GM18505 (cell line): ENCODE data around the gene ADPRHL1.
"Not testable (repeated sequence)": the region's sequence is repeated elsewhere in the genome, so short reads cannot be mapped to it uniquely, and the experiment has no call there.

Experiments
- ATAC-seq: cut with Tn5 transposase; IDR thresholded peaks from one replicate; pipeline ENCODE4 v1.9.1; 2021; ENCODE audit not compliant: unreplicated experiment
- POLR2A ChIP-seq: IDR thresholded peaks from 4 replicates; pipeline ENCODE4 v1.6.1; 2011; ENCODE audit warnings: borderline replicate concordance; ENCODE audit not compliant: insufficient read depth, insufficient read length; ENCODE audit errors: extremely low read depth

The ADPRHL1 gene

DNA sequence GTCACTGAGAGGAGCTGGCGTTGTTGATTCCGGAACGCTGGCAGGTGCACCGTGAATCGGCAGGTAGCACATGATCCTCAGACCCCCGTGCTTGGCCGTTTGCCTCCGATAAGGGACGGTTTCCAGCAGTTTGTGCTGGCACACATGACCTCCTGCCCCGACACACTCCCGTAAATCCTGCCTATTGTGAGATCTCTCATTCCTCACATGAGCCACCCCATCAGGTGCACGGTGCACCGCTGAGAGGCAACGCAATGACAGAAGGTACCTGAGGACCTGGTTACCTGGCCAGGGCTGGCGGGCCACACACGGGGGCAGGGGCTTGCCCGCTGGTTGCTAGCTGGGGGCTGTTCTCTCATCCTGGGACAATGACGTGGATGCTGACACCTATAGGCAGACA, 2.1 kb upstream of the ADPRHL1 start:
- TF ChIP-seq POLR2A: no peak
- ATAC-seq: no peak

DNA sequence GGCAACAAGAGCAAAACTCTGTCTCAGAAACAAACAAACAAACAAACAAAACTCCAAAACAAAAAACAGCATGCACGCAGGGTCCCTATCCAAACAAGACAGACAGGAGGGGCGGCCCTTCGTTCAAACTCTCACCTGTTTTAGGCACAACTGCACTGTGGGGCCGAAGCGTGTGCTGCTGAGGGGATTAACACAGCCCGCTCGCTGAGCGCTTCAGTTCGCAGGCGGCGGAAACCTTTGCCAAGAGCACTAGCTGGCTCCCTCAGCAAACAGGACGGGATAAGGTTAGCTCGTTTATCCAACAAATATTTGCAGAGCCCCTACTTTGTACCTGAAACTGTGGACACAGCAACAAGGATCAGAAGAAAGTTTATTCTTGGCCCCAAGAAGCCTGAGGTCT, 1.6 kb upstream of the ADPRHL1 start:
- ATAC-seq: no peak
- no peak for TF ChIP-seq POLR2A

DNA sequence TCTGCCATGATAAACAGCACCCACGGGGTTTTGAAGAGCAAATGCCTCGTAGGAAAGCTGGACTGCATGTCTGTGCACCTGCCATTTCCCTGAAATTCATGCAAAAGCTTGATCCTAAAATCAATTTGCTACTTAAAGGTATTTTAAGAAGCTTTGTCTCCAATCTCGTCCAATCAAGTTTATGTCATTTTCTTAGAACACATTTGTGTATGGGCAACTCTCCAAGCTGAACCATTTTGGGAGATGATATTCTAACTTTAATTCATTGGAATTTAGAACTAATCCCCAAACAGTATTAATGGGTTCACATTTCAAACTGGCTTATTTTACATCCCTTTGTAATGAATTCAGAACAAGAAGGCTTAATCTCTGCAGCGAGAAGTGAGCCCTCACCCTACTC, 822 bp downstream of the ADPRHL1 start:
- ATAC-seq: no peak
- TF ChIP-seq POLR2A: no peak

DNA sequence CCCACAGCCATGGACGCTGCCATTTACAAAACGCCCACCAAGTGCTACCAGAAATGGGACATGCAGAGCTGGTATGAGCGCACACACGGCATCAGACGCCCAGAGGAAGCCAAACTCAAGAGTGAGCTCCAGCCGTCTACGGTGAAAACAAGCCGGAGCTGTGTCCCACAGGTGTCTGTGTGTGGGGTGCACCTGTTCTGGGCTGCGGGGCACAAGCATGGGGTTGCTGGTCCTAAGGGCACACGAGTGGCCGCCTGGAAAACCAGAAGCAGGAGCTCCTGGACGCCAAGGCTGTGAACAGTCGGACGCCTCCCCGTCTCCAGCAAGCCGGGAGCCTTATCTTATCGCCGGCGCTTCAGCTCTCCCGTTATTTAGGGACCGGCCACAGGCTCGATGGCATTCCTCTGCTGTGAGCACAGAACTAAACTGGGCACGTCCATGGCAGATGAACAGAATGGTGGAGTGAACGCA, 1.3 kb downstream of the ADPRHL1 start:
- no peak for ATAC-seq
- no peak for TF ChIP-seq POLR2A

DNA sequence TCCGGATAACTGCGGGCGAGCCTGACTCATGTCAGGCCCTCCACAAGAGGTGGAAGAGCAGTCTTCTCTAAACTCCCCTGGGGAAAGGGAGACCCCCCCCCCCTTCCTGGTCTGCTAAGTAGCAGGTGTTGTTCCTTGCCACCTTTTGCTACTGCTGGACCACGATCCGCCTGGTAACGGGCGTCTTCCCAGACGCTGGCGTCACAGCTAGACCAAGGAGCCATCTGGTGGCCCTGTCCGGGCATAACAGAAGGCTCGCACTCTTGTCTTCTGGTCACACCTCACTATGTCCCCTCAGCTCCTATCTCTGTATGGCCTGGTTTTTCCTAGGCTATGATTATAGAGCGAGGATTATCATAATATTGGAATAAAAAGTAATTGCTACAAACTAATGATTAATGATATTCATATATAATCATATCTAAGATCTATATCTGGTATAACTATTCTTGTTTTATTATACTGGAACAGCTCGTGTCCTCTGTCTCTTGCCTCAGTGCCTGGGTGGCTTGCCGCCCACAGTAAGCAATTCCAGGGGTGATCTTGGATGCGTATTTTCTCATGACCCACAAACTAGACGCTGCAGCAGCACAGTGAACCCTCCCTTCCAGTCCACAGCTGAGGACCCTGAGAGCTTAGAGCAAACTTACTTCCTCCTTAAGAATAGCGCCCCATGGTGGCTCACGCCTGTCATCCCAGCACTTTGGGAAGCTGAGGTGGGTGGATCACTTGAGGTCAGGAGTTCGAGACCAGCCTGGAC, 2.2 kb downstream of the ADPRHL1 start:
- not testable (repeated sequence) for ATAC-seq

DNA sequence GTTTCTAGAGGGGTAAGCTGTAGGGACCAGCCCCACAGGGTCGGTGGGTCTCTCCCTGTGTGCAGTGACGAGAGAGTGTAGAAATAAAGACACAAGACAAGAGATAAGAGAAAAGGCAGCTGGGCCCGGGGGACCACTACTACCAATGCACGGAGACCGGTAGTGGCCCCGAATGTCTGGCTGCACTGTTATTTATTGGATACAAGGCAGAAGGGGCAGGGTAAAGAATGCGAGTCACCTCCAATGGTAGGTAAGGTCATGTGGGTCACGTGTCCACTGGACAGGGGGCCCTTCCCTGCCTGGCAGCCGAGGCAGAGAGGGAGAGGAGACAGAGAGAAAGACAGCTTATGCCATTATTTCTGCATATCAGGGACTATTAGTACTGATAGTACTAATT, 2.9 kb downstream of the ADPRHL1 start:
- ATAC-seq: not testable (repeated sequence)

DNA sequence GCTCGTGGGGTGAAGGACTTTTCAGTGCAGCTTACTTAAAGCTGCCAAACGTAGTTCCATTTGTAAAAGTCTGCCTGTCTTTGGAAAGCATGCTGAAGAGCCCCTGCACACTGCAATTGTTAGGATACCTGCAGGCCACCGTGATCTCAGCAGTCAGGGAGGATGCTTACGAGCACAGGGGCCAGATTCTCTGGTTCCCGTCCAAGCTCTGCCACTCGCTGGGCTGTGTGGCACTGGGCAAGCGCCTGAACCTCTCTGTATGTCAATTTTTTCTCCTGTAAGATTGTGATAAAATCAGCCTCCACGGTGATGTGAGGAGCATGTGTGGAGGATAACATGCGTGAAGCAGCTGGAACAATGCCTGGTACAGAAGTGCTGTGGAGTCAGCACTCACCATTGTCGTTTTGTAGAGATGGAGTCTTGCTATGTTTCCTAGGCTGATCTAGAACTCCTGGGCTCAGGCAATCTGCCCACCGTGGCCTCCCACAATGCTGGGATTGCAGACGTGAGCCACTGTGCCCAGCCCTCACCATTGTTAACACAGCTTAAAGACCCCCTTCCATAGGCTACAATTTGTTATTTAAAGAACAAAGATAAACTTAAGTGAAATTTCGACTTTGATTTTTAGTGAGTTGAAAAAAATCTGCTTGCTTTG, 3.5 kb downstream of the ADPRHL1 start:
- no peak for ATAC-seq
- no peak for TF ChIP-seq POLR2A

DNA sequence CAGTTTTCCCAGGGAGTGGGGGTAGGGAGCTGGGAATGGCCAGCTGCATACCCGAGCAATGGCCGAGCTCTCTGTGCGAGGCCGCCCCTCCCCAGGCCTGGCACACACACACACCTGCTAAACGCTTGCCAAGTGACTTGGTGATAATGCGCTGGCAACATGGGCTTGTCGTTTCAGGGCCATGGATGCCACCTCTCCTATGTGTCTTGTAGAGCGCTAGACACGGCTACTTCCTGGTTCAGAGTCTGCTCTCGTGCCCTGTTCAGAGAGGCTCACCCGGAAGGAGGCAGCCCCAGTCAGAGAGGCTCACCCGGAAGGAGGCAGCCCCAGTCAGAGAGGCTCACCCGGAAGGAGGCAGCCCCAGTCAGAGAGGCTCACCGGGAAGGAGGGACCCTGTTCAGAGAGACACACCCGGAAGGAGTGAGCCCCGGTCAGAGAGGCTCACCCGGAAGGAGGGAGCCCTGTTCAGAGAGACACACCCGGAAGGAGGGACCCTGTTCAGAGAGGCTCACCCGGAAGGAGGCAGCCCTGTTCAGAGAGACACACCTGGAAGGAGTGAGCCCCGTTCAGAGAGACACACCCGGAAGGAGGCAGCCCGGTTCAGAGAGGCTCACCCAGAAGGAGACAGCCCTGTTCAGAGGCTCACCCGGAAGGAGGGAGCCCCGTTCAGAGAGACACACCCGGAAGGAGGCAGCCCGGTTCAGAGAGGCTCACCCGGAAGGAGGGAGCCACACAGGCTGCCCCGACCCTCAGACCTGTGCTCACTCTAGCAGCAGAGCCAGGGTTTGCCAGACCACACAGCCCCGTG, 4.2 kb downstream of the ADPRHL1 start:
- ATAC-seq: no peak
- no peak for TF ChIP-seq POLR2A

DNA sequence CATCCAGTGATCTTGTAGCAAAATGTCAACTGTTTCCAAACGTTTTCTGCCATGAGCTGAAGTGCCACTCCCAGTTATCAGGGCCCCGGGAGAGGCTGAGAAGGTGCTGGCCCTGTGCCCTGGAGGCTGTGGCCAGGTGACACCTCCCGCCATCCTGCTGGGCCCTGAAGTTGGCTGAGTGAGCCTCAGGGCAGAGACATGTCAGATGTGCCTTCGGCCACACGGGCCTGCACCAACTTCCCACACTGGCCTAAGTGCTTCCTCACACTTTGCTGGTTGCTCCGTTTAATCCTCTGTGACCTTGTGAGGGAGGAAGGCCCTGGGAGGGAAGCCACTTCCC, 4.8 kb downstream of the ADPRHL1 start:
- TF ChIP-seq POLR2A: no peak
- no peak for ATAC-seq

DNA sequence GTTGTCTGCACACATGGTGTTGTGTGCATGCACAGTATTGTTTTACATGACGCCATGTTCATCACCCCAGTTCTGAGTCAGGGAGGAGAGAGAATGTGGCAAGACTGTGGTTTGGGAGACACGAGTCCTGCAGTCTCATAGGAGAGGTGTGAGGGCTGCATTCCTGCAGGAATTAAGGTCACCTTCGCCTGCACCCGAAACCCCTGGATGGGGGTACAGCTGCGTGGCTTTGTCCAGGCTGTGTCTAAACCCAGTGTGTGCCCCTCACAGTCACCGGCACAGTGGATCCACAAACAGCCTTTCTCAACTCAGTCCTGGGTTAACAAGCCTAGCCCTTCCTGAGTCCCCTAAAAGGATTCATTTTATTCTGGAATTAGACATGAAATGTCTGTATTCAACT, 5.7 kb downstream of the ADPRHL1 start:
- ATAC-seq: no peak
- no peak for TF ChIP-seq POLR2A

DNA sequence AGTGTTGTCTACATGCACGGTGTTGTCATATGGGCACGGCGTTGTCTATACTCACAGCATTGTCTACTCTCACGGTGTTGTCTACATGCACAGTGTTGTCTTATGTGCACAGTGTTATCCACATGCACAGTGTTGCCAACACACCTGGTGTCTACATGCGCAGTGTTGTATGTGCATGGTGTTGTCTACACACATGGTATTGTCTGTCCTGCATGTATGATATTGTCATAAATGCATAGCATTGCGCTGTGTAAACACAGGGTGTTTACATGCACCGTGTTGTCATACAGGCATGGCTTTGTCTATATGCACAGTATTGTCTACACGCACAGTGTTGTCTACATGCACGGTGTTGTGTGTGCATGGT, 6.8 kb downstream of the ADPRHL1 start:
- ATAC-seq: no peak
- no peak for TF ChIP-seq POLR2A

DNA sequence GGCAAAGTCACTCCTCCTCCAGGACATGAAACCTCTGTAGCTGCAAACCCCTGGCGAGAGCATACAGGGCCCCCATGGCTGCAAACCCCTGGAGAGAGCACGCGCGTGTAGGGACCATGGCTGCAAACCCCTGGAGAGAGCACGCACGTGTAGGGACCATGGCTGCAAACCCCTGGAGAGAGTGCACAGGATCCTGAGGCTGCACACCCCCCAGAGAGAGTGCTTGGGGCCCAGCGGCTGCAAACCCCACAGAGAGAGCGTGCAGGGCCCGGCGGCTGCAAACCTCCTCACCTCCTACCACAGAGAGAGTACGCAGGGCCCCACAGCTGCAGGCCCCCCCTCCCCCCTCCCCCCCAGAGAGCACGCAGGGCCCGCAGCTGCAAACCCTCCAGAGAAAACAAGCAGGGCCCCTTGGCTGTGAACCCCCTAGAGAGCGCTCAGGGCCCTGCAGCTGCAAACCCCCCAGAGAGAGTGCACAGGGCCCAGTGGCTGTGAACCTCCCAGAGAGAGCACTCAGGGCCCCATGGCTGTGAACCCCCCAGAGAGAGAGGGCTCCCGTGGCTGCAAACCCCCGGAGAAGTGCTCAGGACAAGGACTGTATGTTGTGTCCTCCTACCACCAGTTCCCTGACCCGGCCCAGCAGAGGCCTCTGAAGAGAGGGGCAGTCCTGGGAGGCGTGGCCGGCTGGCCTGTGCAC, 7.3 kb downstream of the ADPRHL1 start:
- ATAC-seq: no peak
- no peak for TF ChIP-seq POLR2A

DNA sequence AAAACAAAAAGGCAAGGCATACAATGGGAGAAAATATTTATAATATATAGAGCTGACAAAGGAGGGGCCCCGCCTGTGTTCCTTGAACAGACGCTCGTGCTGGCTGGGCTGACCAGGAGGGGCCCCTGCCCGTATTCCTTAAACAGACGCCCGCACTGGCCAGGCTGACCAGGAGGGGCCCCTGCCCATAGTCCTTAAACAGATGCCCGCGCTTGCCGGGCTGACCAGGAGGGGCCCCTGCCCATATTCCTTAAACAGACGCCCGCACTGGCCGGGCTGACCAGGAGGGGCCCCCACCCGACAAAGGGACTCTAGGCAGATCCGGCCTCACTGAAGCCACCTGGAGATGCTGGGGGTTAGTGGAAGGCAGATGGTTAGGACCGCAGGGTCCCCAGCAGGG, 9.3 kb downstream of the ADPRHL1 start:
- no peak for ATAC-seq
- TF ChIP-seq POLR2A: no peak
